GM23338 (cell line): ENCODE results near the gene A1BG. TPM values are rescaled to one million over a fixed set of nuclear protein-coding genes. Genes with fewer than 3 reads are reported as not detected.

Experiments used
- ATAC-seq: fragments of 200-7000 bp; cut with Tn5 transposase; 3 replicates; pipeline ENCODE4 v1.9.1; 2020
- DNase-seq: peaks from one replicate; pipeline ENCODE4 v3.0.0-alpha.2; 2015; ENCODE audit warnings: low spot score
- H2AFZ ChIP-seq: fragments of 200-600 bp; sonication (generic); 2 replicates; pipeline ENCODE4 v1.8.0; 2016; ENCODE audit warnings: antibody characterized with exemption, mild to moderate bottlenecking, moderate library complexity
- H3F3A ChIP-seq: fragments of 200-600 bp; sonication (generic); replicated peaks from 2 replicates; pipeline ENCODE4 v1.8.0; 2017; ENCODE audit warnings: antibody characterized with exemption, mixed run types, low read depth
- H3K27ac ChIP-seq: fragments of 200-600 bp; sonication (generic); 2 replicates; pipeline ENCODE4 v1.6.1; 2016; ENCODE audit warnings: low read depth
- H3K27me3 ChIP-seq: fragments of 200-600 bp; sonication (generic); 2 replicates; pipeline ENCODE4 v1.8.0; 2016; ENCODE audit warnings: mild to moderate bottlenecking, mixed run types, moderate library complexity; ENCODE audit not compliant: insufficient read depth
- H3K36me3 ChIP-seq: fragments of 200-600 bp; sonication (generic); 2 replicates; pipeline ENCODE4 v1.8.0; 2016; ENCODE audit warnings: mild to moderate bottlenecking; ENCODE audit not compliant: insufficient read depth
- H3K4me1 ChIP-seq: fragments of 200-600 bp; sonication (generic); 2 replicates; pipeline ENCODE4 v1.8.0; 2016; ENCODE audit warnings: mild to moderate bottlenecking, moderate library complexity; ENCODE audit not compliant: insufficient read depth
- H3K4me2 ChIP-seq: fragments of 200-600 bp; sonication (generic); 2 replicates; pipeline ENCODE4 v1.7.1; 2017; ENCODE audit warnings: mixed run types
- H3K4me3 ChIP-seq: fragments of 200-600 bp; sonication (generic); 2 replicates; pipeline ENCODE4 v1.6.1; 2016; ENCODE audit warnings: mixed run types
- H3K79me2 ChIP-seq: fragments of 200-600 bp; sonication (generic); replicated peaks from 2 replicates; pipeline ENCODE4 v1.8.0; 2017; ENCODE audit warnings: mild to moderate bottlenecking; ENCODE audit not compliant: insufficient read depth
- H3K9me2 ChIP-seq: fragments of 200-600 bp; sonication (generic); 2 replicates; pipeline ENCODE4 v1.8.0; 2017; ENCODE audit not compliant: insufficient read depth
- H4K20me1 ChIP-seq: fragments of 200-600 bp; sonication (generic); replicated peaks from 2 replicates; pipeline ENCODE4 v1.8.0; 2017; ENCODE audit warnings: mild to moderate bottlenecking; ENCODE audit not compliant: insufficient read depth
- H3K27ac Mint-ChIP-seq: 2 replicates; pipeline ENCODE4 v1.8.0; 2020; ENCODE audit warnings: inconsistent platforms, mild to moderate bottlenecking, moderate library complexity, mixed read lengths
- H3K27me3 Mint-ChIP-seq: 3 replicates; pipeline ENCODE4 v1.8.0; 2022; ENCODE audit warnings: low read depth, mild to moderate bottlenecking, moderate library complexity, mixed read lengths, inconsistent platforms; ENCODE audit not compliant: insufficient read depth, poor library complexity
- H3K36me3 Mint-ChIP-seq: 3 replicates; pipeline ENCODE4 v1.8.0; 2021; ENCODE audit warnings: low read depth, mild to moderate bottlenecking, inconsistent platforms, moderate library complexity, mixed read lengths
- H3K4me1 Mint-ChIP-seq: 3 replicates; pipeline ENCODE4 v1.8.0; 2020; ENCODE audit warnings: mild to moderate bottlenecking, inconsistent platforms, mixed read lengths
- H3K4me3 Mint-ChIP-seq: 3 replicates; pipeline ENCODE4 v1.8.0; 2021; ENCODE audit warnings: moderate library complexity, mild to moderate bottlenecking, inconsistent platforms, mixed read lengths
- H3K9me3 Mint-ChIP-seq: 3 replicates; pipeline ENCODE4 v1.8.0; 2020; ENCODE audit warnings: moderate library complexity, mild to moderate bottlenecking, inconsistent platforms, mixed read lengths
- CREB1 ChIP-seq: fragments of 250-450 bp; sonication (Bioruptor Pico); IDR thresholded peaks from 2 replicates; pipeline ENCODE4 v1.5.0; 2020; ENCODE audit warnings: low read depth, mild to moderate bottlenecking, moderate library complexity
- POLR2AphosphoS5 ChIP-seq: IDR thresholded peaks from 2 replicates; pipeline ENCODE4 v1.6.1; 2016; ENCODE audit warnings: antibody characterized with exemption, low read depth
- ZNF462 ChIP-seq: fragments of 250-450 bp; sonication (Bioruptor Pico); IDR thresholded peaks from 2 replicates; pipeline ENCODE4 v1.5.0; 2020; ENCODE audit warnings: mild to moderate bottlenecking, moderate library complexity
- polyA plus RNA-seq: library from polyadenylated mRNA; unstranded; fragments of >200 nt; fragmentation: Nextera tagmentation; extraction: Ambion mirVana; gene quantifications from 2 replicates; pipeline ENCODE4 v1.2.1, GENCODE V29; 2016
- total RNA-seq: library from RNA; depleted of rRNA; stranded (reverse); fragments of >200 nt; shearing (Covaris generic); gene quantifications from 2 replicates; pipeline ENCODE4 v1.2.3, GENCODE V29; 2014

Gene A1BG
- total and polyA plus RNA-seq, 2 experiments from 2014 or later: 17.7 to 43.5 TPM

- Histone ChIP-seq H2AFZ (peak overlapping the region; percentile 90), H3K27ac (no peak overlapping the region), H3K9me2 (no peaks in the 10 kb centered on the region), H3K4me1 (no peaks in the 10 kb centered on the region; the same call in 1 of the 2 replicates), H3K4me2 (peak overlapping the region; percentile 83), H3K36me3 (no peaks in the 10 kb centered on the region), H3K4me3 (peak overlapping the region; percentile 52), H4K20me1 (no peaks in the 10 kb centered on the region; the same call in 1 of the 2 replicates), H3K79me2 (no peaks in the 10 kb centered on the region), H3F3A (peaks cover 6% of the 10 kb centered on the region), H3K27me3 (peaks cover 33% of the 10 kb centered on the region)
- Mint-ChIP-seq H3K27ac (no peak overlapping the region), H3K36me3 (no peaks in the 10 kb centered on the region), H3K4me3 (peak overlapping the region; percentile 14; the same call in 2 of the 3 replicates), H3K27me3 (peaks cover 3% of the 10 kb centered on the region), H3K4me1 (no peaks in the 10 kb centered on the region; the same call in 2 of the 3 replicates), H3K9me3 (no peaks in the 10 kb centered on the region)
- DNase-seq (peak; percentile 82), ATAC-seq (peak; percentile 59)
- TF ChIP-seq POLR2AphosphoS5 (0 out of 2 replicates have a peak, but pooled peaks have one; percentile 15), CREB1 (CRISPR knock-in tag) (no peak), ZNF462 (CRISPR knock-in tag) (no peak)
Observed at GRCh38 chr19:58355908-58356765, 2.8 kb upstream of the A1BG start.
